Loucy (cell line): Measurements from ENCODE around the gene AHI1.
"Not testable (repeated sequence)": the region's sequence is repeated elsewhere in the genome, so short reads cannot be mapped to it uniquely, and the experiment has no call there.

ENCODE experiments used
- H2AFZ ChIP-seq: fragments of 200-600 bp; sonication (generic); 2 replicates; pipeline ENCODE4 v1.6.0; 2016; ENCODE audit warnings: antibody characterized with exemption, mild to moderate bottlenecking, low read length, moderate library complexity
- H3F3A ChIP-seq: fragments of 200-600 bp; 2 replicates; pipeline ENCODE4 v1.6.0; 2016; ENCODE audit warnings: antibody characterized with exemption, low read depth, mild to moderate bottlenecking
- H3K27me3 ChIP-seq: fragments of 200-600 bp; sonication (generic); 2 replicates; pipeline ENCODE4 v1.6.1; 2014; ENCODE audit warnings: low read length, mild to moderate bottlenecking; ENCODE audit not compliant: insufficient read depth, poor library complexity, severe bottlenecking
- H3K36me3 ChIP-seq: fragments of 200-600 bp; sonication (generic); 2 replicates; pipeline ENCODE4 v1.6.1; 2016; ENCODE audit warnings: low read length; ENCODE audit not compliant: insufficient read depth
- H3K4me1 ChIP-seq: fragments of 200-600 bp; sonication (generic); 2 replicates; pipeline ENCODE4 v1.5.1; 2014; ENCODE audit warnings: low read length, mild to moderate bottlenecking; ENCODE audit not compliant: insufficient read depth, poor library complexity, severe bottlenecking
- H3K4me2 ChIP-seq: fragments of 200-600 bp; sonication (generic); 2 replicates; pipeline ENCODE4 v1.6.0; 2014; ENCODE audit warnings: antibody characterized with exemption, low read length, low read depth, mild to moderate bottlenecking; ENCODE audit not compliant: poor library complexity, severe bottlenecking
- H3K4me3 ChIP-seq: fragments of 200-600 bp; sonication (generic); 2 replicates; pipeline ENCODE4 v1.5.1; 2014; ENCODE audit warnings: low read length, mild to moderate bottlenecking, mixed read lengths; ENCODE audit not compliant: poor library complexity, severe bottlenecking
- H3K79me2 ChIP-seq: fragments of 200-600 bp; sonication (generic); 2 replicates; pipeline ENCODE4 v1.6.1; 2014; ENCODE audit warnings: low read length; ENCODE audit not compliant: insufficient read depth
- H3K9ac ChIP-seq: fragments of 200-600 bp; sonication (generic); 2 replicates; pipeline ENCODE4 v1.6.0; 2014; ENCODE audit warnings: mild to moderate bottlenecking, low read depth, low read length, moderate library complexity; ENCODE audit not compliant: poor library complexity, severe bottlenecking
- H3K9me2 ChIP-seq: fragments of 200-600 bp; sonication (generic); replicated peaks from 2 replicates; pipeline ENCODE4 v1.6.1; 2016; ENCODE audit warnings: low read depth, low read length, mixed read lengths
- H3K9me3 ChIP-seq: fragments of 200-600 bp; sonication (generic); 2 replicates; pipeline ENCODE4 v1.6.1; 2014; ENCODE audit warnings: mild to moderate bottlenecking, antibody characterized with exemption, low read length, low read depth; ENCODE audit not compliant: insufficient read depth
- H4K20me1 ChIP-seq: fragments of 200-600 bp; sonication (generic); 2 replicates; pipeline ENCODE4 v1.6.0; 2014; ENCODE audit warnings: antibody characterized with exemption, low read length, mild to moderate bottlenecking; ENCODE audit not compliant: insufficient read depth, poor library complexity, severe bottlenecking
- EZH2phosphoT487 ChIP-seq: fragments of 200-600 bp; IDR thresholded peaks from 2 replicates; pipeline ENCODE4 v1.6.1; 2018; ENCODE audit warnings: antibody characterized with exemption, mild to moderate bottlenecking, moderate library complexity, borderline replicate concordance
- TF ChIP-seq, protein P1 (sequence below): fragments of 200-600 bp; sonication (generic); conservative IDR thresholded peaks from 2 replicates; pipeline ENCODE4 v1.5.1; 2014; ENCODE audit warnings: mild to moderate bottlenecking, antibody characterized with exemption, low read length

AHI1 gene

DNA sequence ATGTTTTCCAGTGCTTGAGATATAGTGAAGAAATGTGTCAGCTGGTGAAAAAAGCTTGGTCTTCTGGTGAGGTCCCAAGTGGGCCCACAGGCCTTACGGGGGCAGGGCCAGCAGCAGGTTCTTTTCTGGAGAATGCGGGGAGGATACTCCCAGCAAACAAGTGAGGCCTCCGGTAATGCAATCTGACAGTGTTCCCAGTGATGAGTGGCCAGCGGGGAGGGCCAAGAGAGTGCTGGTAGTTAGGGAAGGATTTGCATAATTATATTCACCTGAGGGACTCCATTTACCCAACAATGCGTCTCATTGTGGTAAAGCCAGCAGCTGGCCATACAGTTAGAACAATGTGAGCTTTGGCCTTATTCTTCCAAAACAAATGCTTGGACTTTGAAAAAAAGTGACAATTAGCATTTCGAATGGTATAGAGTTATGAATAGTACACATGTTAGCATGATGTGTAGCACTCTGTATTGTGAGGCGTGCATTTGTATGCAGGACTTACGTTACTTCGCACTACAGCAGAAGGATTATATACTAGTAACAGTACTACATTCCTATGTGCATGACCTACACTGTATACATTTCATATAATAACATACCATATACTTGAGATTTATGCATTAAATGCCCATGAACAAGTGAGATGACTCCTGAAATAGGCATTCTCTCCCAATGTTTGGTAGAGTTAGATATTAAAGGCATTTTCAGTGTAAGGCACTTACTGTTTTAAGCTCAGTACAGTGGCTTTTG, 246.6 kb downstream of the AHI1 start:
- Histone ChIP-seq H3K4me2 (no peak overlapping the region), H3K9me2 (no peaks in the 10 kb centered on the region), H3F3A (no peaks in the 10 kb centered on the region), H2AFZ (peak overlapping the region; percentile 35; the same call in 1 of the 2 replicates), H3K27me3 (no peaks in the 10 kb centered on the region), H3K79me2 (no peaks in the 10 kb centered on the region), H4K20me1 (no peaks in the 10 kb centered on the region), H3K4me3 (no peak overlapping the region), H3K36me3 (no peaks in the 10 kb centered on the region), H3K4me1 (peaks cover 63% of the 10 kb centered on the region), H3K9me3 (no peaks in the 10 kb centered on the region), H3K9ac (peak overlapping the region; percentile 17)
- TF ChIP-seq, protein P1, sequence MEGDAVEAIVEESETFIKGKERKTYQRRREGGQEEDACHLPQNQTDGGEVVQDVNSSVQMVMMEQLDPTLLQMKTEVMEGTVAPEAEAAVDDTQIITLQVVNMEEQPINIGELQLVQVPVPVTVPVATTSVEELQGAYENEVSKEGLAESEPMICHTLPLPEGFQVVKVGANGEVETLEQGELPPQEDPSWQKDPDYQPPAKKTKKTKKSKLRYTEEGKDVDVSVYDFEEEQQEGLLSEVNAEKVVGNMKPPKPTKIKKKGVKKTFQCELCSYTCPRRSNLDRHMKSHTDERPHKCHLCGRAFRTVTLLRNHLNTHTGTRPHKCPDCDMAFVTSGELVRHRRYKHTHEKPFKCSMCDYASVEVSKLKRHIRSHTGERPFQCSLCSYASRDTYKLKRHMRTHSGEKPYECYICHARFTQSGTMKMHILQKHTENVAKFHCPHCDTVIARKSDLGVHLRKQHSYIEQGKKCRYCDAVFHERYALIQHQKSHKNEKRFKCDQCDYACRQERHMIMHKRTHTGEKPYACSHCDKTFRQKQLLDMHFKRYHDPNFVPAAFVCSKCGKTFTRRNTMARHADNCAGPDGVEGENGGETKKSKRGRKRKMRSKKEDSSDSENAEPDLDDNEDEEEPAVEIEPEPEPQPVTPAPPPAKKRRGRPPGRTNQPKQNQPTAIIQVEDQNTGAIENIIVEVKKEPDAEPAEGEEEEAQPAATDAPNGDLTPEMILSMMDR, result no peak
- no peak for TF ChIP-seq EZH2phosphoT487

DNA sequence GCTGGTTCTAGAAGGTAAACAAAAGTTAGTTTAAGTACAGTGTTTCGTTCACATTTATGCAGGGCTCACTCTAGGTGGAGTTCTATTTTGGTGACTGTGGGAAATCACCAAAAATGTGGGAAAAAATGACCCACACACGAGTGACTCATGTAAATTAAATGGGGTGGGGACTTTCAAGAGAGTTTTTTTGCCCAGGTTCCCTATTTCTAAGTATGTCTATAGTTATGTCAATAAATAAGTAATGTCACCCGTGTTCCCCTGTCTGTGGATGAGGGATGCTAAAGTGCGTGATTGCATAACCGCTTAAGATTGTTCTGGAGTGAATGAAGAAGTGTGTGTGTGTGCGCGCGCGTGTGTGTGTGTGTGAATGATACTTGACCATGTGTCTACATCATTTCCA, 247.3 kb downstream of the AHI1 start:
- Histone ChIP-seq H3K4me3 (no peak overlapping the region), H3K4me1 (peaks cover 63% of the 10 kb centered on the region), H3K4me2 (no peak overlapping the region), H3K36me3 (no peaks in the 10 kb centered on the region), H3F3A (no peaks in the 10 kb centered on the region), H3K27me3 (no peaks in the 10 kb centered on the region), H3K9me3 (no peaks in the 10 kb centered on the region), H3K9me2 (no peaks in the 10 kb centered on the region), H2AFZ (no peak overlapping the region), H3K9ac (no peak overlapping the region), H4K20me1 (no peaks in the 10 kb centered on the region), H3K79me2 (no peaks in the 10 kb centered on the region)
- TF ChIP-seq, protein P1, result no peak
- no peak for TF ChIP-seq EZH2phosphoT487

DNA sequence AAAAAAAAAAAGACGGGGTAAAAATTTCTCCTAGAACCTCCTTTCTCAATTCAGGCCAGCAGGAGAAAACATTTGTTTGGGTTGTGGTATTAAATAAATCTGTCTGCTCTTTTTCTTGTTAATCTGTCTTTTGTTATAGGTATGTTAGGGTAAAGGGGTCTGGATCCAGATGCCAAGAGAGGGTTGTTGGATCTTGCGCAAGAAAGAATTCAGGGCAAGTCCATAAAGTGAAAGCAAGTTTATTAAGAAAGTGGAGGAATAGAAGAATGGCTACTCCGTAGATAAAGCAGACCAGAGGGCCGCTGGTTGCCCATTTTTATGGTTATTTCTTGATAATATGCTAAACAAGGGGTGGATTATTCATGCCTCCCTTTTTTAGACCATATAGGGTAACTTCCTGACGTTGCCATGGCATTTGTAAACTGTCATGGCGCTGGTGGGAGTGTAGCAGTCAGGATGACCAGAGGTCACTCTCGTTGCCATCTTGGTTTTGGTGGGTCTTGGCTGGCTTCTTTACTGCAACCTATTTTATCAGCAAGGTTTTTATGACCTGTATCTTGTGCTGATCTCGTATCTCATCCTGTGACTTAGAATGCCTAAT, 251.0 kb downstream of the AHI1 start:
- not testable (repeated sequence) for H3K4me2 ChIP-seq, H2AFZ ChIP-seq, H3K4me3 ChIP-seq, H3K36me3 ChIP-seq, H3K9ac ChIP-seq, H3K27me3 ChIP-seq, H3K9me3 ChIP-seq, H3F3A ChIP-seq, H4K20me1 ChIP-seq, H3K9me2 ChIP-seq, H3K79me2 ChIP-seq
- peaks cover 39% of the 10 kb centered on the region for H3K4me1 ChIP-seq
